Mesendoderm (in vitro differentiated cells): ENCODE results near the gene OLFM1.

Experiments used
- DNase-seq: peaks from one replicate; pipeline ENCODE4 v3.0.0; 2013
- H2AK5ac ChIP-seq: 2 replicates; pipeline ENCODE4 v1.6.1; 2013; ENCODE audit warnings: low read length, inconsistent platforms
- H2BK120ac ChIP-seq: 2 replicates; pipeline ENCODE4 v1.6.1; 2013; ENCODE audit warnings: low read depth, mild to moderate bottlenecking, low read length, moderate library complexity, mixed read lengths
- H2BK15ac ChIP-seq: replicated peaks from 2 replicates; pipeline ENCODE4 v1.6.1; 2013; ENCODE audit warnings: low read depth, mild to moderate bottlenecking, moderate library complexity
- H2BK5ac ChIP-seq: 2 replicates; pipeline ENCODE4 v1.6.1; 2013; ENCODE audit warnings: low read length, inconsistent platforms
- H3K18ac ChIP-seq: 2 replicates; pipeline ENCODE4 v1.6.1; 2013; ENCODE audit warnings: mild to moderate bottlenecking, low read length, mixed read lengths
- H3K23ac ChIP-seq: one replicate; pipeline ENCODE4 v1.6.1; 2013; ENCODE audit warnings: low read length
- H3K27ac ChIP-seq: 2 replicates; pipeline ENCODE4 v1.5.1; 2013; ENCODE audit warnings: low read depth, mild to moderate bottlenecking, inconsistent platforms, low read length, moderate library complexity
- H3K27me3 ChIP-seq: 2 replicates; pipeline ENCODE4 v1.6.1; 2013; ENCODE audit warnings: low read length, control low read depth, mild to moderate bottlenecking, inconsistent platforms; ENCODE audit not compliant: insufficient read depth, poor library complexity
- H3K36me3 ChIP-seq: 2 replicates; pipeline ENCODE4 v1.6.1; 2013; ENCODE audit warnings: low read length, inconsistent platforms; ENCODE audit not compliant: control insufficient read depth, insufficient read depth
- H3K4ac ChIP-seq: one replicate; pipeline ENCODE4 v1.6.1; 2013; ENCODE audit warnings: low read depth, mild to moderate bottlenecking, low read length, moderate library complexity
- H3K4me1 ChIP-seq: 2 replicates; pipeline ENCODE4 v1.6.1; 2013; ENCODE audit warnings: low read depth, low read length, inconsistent platforms; ENCODE audit not compliant: control insufficient read depth
- H3K4me2 ChIP-seq: 2 replicates; pipeline ENCODE4 v1.6.1; 2013; ENCODE audit warnings: low read length
- H3K4me3 ChIP-seq: 2 replicates; pipeline ENCODE4 v1.5.1; 2013; ENCODE audit warnings: mild to moderate bottlenecking, low read length
- H3K56ac ChIP-seq: one replicate; pipeline ENCODE4 v1.6.1; 2013; ENCODE audit warnings: low read length
- H3K79me1 ChIP-seq: 2 replicates; pipeline ENCODE4 v1.6.1; 2013; ENCODE audit warnings: low read length, inconsistent platforms
- H3K79me2 ChIP-seq: 2 replicates; pipeline ENCODE4 v1.6.1; 2013; ENCODE audit warnings: mild to moderate bottlenecking, low read length; ENCODE audit not compliant: control insufficient read depth, insufficient read depth
- H3K9ac ChIP-seq: 2 replicates; pipeline ENCODE4 v1.6.1; 2013; ENCODE audit warnings: low read length, inconsistent platforms
- H4K5ac ChIP-seq: one replicate; pipeline ENCODE4 v1.6.1; 2013; ENCODE audit warnings: low read length
- H4K8ac ChIP-seq: one replicate; pipeline ENCODE4 v1.6.1; 2013; ENCODE audit warnings: low read depth, mild to moderate bottlenecking, control low read depth, low read length, moderate library complexity
- WGBS: extraction: QIAGEN DNeasy Blood & Tissue Kit; methylation state at CpG from one replicate; pipeline ENCODE4 v1.1.7; 2013; ENCODE audit warnings: low lambda C conversion rate, missing lambda C conversion rate; ENCODE audit not compliant: insufficient coverage; ENCODE audit errors: extremely low coverage; 5-methylcytosine and 5-hydroxymethylcytosine counted together

The OLFM1 gene

DNA sequence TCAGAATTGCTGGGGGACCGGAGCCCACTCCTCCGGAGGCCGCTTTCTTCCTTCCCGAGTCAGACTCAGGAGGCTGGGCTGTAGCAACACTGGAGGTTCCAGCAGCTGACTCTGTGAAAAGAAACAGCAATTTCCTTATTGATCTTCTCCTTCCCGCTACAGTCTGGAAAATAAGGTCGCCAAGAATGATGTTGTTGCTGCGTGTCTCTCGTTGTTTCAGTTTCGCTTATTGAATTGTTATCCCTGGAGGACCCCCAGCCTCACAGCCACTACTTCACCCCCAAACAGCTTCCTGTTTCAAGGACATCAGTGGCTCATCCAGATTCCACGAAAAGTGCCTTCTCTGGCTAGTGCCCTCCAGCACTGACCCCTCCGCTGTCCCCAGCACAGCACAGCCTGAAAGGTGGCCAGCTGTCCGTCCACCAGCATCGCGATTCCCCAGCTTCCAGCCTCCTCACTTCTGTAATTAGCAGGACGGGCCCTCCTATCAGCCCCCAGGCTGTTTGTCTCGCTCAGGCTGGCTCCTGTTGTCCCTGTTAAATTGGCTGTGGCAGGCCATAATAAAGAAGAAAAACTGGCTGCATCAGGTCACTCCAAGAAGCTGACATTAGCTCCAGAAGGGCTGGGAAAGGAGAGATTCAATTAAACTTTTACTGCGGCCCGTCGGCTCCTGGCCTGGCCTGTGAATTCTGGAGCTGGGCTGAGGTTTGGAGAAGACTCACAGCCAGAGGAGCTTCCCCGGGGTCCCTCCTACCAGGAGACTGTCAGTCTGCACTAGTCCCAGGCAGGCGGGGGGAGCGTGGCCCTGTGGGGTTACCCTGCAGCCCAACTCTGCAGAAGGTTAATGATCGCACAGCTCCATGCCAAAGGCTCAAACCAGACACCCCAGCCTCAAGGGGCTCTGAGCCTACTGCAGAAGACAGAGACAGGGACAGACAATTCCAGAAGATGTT is 40.5 kb downstream of the OLFM1 start:
- Histone ChIP-seq H2BK5ac (no peak overlapping the region), H2BK120ac (no peak overlapping the region), H3K56ac (no peak overlapping the region), H4K8ac (no peak overlapping the region), H3K79me2 (no peaks in the 10 kb centered on the region), H2AK5ac (no peak overlapping the region), H3K27me3 (no peaks in the 10 kb centered on the region), H3K4me1 (peaks cover 3% of the 10 kb centered on the region), H3K36me3 (no peaks in the 10 kb centered on the region), H3K4me3 (no peak overlapping the region), H3K9ac (no peak overlapping the region), H2BK15ac (no peak overlapping the region), H4K5ac (no peak overlapping the region), H3K4ac (no peak overlapping the region), H3K79me1 (no peaks in the 10 kb centered on the region), H3K27ac (no peak overlapping the region), H3K18ac (no peak overlapping the region), H3K4me2 (no peak overlapping the region), H3K23ac (no peak overlapping the region)
- no CpG with 5 or more reads among the region's 23 CpGs for WGBS
- peak; percentile 26 for DNase-seq

DNA sequence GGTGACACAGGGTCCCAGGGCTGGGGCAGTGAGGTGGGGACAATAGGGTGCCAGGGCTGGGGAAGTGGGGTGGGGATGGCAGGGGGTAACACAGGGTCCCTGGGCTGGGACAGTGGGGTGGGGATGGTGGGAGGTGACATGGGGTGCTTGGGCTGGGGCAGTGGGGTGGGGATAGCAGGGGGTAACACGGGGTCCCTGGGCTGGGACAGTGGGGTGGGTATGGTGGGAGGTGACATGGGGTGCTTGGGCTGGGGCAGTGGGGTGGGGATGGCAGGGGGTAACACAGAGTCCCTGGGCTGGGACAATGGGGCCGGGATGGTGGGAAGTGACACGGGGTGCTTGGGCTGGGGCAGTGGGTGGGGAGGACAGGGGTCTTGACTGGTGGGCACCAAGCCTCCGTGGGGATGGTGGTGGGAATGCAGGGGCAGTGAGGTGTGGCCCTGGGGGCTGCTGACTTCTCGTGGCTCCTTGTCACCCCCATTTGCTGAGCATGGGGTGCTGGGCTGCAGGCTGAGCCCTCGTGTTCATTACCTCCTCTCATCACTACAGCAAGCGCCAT is 41.7 kb downstream of the OLFM1 start:
- Histone ChIP-seq H3K36me3 (no peaks in the 10 kb centered on the region), H3K79me2 (no peaks in the 10 kb centered on the region), H3K18ac (no peak overlapping the region), H3K4me3 (no peak overlapping the region), H4K8ac (no peak overlapping the region), H3K27me3 (no peaks in the 10 kb centered on the region), H3K4me2 (no peak overlapping the region), H2AK5ac (no peak overlapping the region), H2BK15ac (no peak overlapping the region), H3K56ac (no peak overlapping the region), H3K9ac (no peak overlapping the region), H3K23ac (no peak overlapping the region), H3K79me1 (no peaks in the 10 kb centered on the region), H2BK5ac (no peak overlapping the region), H3K4ac (no peak overlapping the region), H3K27ac (no peak overlapping the region), H3K4me1 (peaks cover 6% of the 10 kb centered on the region), H2BK120ac (no peak overlapping the region), H4K5ac (no peak overlapping the region)
- DNase-seq: no peak
- WGBS: no CpG with 5 or more reads among the region's 7 CpGs

DNA sequence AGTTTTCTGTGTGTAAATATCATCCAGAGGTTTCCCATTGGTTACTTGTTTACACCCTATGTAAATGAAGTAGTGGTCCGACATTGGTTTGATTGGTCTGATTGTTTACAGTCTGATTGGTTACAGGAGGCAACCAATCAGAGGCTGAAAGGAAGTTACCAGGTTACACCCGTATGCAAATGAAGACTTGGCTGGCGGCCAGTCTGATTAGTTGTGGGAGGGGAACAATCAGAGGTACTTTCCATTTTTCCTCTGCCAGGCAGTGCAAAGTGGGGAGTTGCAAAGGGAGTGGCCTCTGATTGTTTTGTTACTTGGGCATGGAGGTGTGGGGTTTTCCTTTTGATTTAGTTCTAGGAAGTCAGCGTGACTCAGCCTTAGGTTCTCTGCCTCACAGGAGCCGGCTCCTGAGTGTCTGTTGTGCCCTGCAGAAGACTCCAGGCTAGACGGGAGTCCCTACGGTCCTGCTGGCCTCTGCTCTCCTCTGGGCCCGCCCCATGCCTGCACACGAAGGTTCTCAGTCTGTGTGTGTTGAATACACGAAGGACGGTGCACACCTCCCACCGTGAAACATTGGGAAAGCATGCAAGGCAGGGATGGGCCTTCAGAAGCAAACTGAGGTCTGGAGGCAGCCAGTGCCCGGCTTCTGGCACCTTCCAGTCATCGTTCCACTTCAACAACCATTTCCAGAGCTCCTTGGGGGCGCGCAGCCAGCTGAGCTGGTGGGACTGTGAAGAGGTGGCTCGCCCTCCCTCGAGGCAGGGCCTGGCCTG is 42.9 kb downstream of the OLFM1 start:
- Histone ChIP-seq H4K8ac (no peak overlapping the region), H4K5ac (no peak overlapping the region), H3K4me3 (no peak overlapping the region), H2BK120ac (no peak overlapping the region), H3K27ac (no peak overlapping the region), H3K27me3 (no peaks in the 10 kb centered on the region), H3K23ac (no peak overlapping the region), H3K4me1 (peaks cover 6% of the 10 kb centered on the region), H2BK15ac (no peak overlapping the region), H2BK5ac (no peak overlapping the region), H3K56ac (no peak overlapping the region), H3K79me2 (no peaks in the 10 kb centered on the region), H2AK5ac (no peak overlapping the region), H3K79me1 (no peaks in the 10 kb centered on the region), H3K4me2 (no peak overlapping the region), H3K9ac (no peak overlapping the region), H3K4ac (no peak overlapping the region), H3K36me3 (no peaks in the 10 kb centered on the region), H3K18ac (no peak overlapping the region)
- WGBS: no CpG with 5 or more reads among the region's 18 CpGs
- DNase-seq: peak; percentile 54

DNA sequence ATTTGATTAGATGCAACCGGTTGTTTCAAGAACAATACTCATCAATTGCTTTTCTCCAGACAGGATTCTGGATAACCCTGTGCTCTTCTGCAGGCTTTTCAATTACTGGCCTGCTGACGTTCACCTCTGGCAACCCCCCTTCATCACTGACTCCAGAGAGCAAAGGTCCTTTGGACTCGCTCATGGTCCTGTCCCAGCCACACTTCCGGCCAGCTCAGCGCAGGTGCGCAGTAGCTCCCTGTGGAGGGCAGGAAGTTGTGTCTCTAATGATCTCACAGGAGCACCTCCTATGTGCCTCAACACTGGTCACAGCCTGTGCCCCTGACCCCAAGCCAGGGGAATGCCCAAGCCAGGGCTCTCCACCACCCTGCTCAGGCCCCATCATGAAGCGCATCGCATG is 44.0 kb downstream of the OLFM1 start:
- Histone ChIP-seq H3K4me3 (no peak overlapping the region), H2BK15ac (no peak overlapping the region), H4K5ac (no peak overlapping the region), H3K27me3 (no peaks in the 10 kb centered on the region), H3K79me1 (no peaks in the 10 kb centered on the region), H3K9ac (no peak overlapping the region), H3K36me3 (no peaks in the 10 kb centered on the region), H2BK5ac (no peak overlapping the region), H2BK120ac (no peak overlapping the region), H4K8ac (no peak overlapping the region), H3K18ac (no peak overlapping the region), H3K79me2 (no peaks in the 10 kb centered on the region), H3K23ac (no peak overlapping the region), H2AK5ac (no peak overlapping the region), H3K4me1 (peaks cover 6% of the 10 kb centered on the region), H3K27ac (no peak overlapping the region), H3K56ac (no peak overlapping the region), H3K4ac (no peak overlapping the region), H3K4me2 (no peak overlapping the region)
- DNase-seq: no peak
- WGBS: no CpG with 5 or more reads among the region's 8 CpGs

DNA sequence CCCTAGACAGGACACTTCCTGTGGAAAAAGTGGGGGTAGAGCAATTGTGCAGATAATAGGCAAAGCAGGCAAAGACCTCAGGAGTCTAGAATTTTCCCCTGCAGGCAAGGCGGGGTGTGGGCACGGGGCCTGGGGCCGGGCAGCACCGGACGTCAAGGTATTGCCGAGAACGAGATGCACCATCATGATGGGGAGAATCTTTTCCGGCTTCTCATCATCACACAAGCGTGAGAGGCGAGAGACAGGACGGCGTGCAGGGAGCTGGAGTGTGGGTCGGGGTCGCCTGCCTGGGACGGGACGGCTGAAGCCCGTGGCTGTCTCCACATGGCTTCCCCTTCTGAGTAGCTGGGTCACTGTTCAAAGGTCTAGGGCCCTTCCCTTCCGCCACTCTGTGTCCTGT is 44.5 kb downstream of the OLFM1 start:
- DNase-seq: no peak
- no peaks in the 10 kb centered on the region for H3K79me2 ChIP-seq
- no CpG with 5 or more reads among the region's 18 CpGs for WGBS
- H2BK5ac ChIP-seq: no peak overlapping the region
- no peaks in the 10 kb centered on the region for H3K27me3 ChIP-seq
- H3K9ac ChIP-seq: no peak overlapping the region
- no peaks in the 10 kb centered on the region for H3K36me3 ChIP-seq
- H4K8ac ChIP-seq: no peak overlapping the region
- no peak overlapping the region for H3K56ac ChIP-seq
- no peaks in the 10 kb centered on the region for H3K79me1 ChIP-seq
- peaks cover 7% of the 10 kb centered on the region for H3K4me1 ChIP-seq
- no peak overlapping the region for H2BK15ac ChIP-seq
- no peak overlapping the region for H4K5ac ChIP-seq
- no peak overlapping the region for H3K4me3 ChIP-seq
- no peak overlapping the region for H2AK5ac ChIP-seq
- H3K4ac ChIP-seq: no peak overlapping the region
- no peak overlapping the region for H3K23ac ChIP-seq
- H3K18ac ChIP-seq: no peak overlapping the region
- no peak overlapping the region for H2BK120ac ChIP-seq
- no peak overlapping the region for H3K4me2 ChIP-seq
- H3K27ac ChIP-seq: no peak overlapping the region
